ENCODE measurements around the gene ZNF516.

Gene ZNF516

GRCh38 chr18:76420898-76421684, 74.0 kb downstream of the ZNF516 start:
- TF ChIP-seq RAD21 (IDR thresholded peaks at IDR 0.05; ENCODE audit: low read depth) = no peak
- no peak for TF ChIP-seq EP300 (IDR thresholded peaks at IDR 0.05; ENCODE audit: borderline replicate concordance)
- no peak for TF ChIP-seq TAF1 (IDR thresholded peaks at IDR 0.05; ENCODE audit: low read depth)
- no peak for TF ChIP-seq TEAD4 (IDR thresholded peaks at IDR 0.05)
- no peak for TF ChIP-seq FOXM1 (IDR thresholded peaks at IDR 0.05; ENCODE audit: borderline replicate concordance, low read depth)
- no peak for TF ChIP-seq EGR1 (IDR thresholded peaks at IDR 0.05)
- TF ChIP-seq YY1 (IDR thresholded peaks at IDR 0.05; ENCODE audit: low read depth) = no peak
- TF ChIP-seq, protein P1, sequence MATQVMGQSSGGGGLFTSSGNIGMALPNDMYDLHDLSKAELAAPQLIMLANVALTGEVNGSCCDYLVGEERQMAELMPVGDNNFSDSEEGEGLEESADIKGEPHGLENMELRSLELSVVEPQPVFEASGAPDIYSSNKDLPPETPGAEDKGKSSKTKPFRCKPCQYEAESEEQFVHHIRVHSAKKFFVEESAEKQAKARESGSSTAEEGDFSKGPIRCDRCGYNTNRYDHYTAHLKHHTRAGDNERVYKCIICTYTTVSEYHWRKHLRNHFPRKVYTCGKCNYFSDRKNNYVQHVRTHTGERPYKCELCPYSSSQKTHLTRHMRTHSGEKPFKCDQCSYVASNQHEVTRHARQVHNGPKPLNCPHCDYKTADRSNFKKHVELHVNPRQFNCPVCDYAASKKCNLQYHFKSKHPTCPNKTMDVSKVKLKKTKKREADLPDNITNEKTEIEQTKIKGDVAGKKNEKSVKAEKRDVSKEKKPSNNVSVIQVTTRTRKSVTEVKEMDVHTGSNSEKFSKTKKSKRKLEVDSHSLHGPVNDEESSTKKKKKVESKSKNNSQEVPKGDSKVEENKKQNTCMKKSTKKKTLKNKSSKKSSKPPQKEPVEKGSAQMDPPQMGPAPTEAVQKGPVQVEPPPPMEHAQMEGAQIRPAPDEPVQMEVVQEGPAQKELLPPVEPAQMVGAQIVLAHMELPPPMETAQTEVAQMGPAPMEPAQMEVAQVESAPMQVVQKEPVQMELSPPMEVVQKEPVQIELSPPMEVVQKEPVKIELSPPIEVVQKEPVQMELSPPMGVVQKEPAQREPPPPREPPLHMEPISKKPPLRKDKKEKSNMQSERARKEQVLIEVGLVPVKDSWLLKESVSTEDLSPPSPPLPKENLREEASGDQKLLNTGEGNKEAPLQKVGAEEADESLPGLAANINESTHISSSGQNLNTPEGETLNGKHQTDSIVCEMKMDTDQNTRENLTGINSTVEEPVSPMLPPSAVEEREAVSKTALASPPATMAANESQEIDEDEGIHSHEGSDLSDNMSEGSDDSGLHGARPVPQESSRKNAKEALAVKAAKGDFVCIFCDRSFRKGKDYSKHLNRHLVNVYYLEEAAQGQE (IDR thresholded peaks at IDR 0.05; ENCODE audit: low read depth) = no peak
- no peak for TF ChIP-seq CREB1 (IDR thresholded peaks at IDR 0.05; ENCODE audit: low read depth)
- TF ChIP-seq, protein P2, sequence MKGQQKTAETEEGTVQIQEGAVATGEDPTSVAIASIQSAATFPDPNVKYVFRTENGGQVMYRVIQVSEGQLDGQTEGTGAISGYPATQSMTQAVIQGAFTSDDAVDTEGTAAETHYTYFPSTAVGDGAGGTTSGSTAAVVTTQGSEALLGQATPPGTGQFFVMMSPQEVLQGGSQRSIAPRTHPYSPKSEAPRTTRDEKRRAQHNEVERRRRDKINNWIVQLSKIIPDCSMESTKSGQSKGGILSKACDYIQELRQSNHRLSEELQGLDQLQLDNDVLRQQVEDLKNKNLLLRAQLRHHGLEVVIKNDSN (IDR thresholded peaks at IDR 0.05) = no peak
- TF ChIP-seq ZBTB7A (IDR thresholded peaks at IDR 0.05; ENCODE audit: low read depth) = no peak
- TF ChIP-seq NFIC (IDR thresholded peaks at IDR 0.05) = no peak
- no peak for TF ChIP-seq TCF12 (IDR thresholded peaks at IDR 0.05; ENCODE audit: low read depth)
- no peak for TF ChIP-seq MAX (IDR thresholded peaks at IDR 0.05)
- no peak for TF ChIP-seq CEBPB (IDR thresholded peaks at IDR 0.05)

DNA sequence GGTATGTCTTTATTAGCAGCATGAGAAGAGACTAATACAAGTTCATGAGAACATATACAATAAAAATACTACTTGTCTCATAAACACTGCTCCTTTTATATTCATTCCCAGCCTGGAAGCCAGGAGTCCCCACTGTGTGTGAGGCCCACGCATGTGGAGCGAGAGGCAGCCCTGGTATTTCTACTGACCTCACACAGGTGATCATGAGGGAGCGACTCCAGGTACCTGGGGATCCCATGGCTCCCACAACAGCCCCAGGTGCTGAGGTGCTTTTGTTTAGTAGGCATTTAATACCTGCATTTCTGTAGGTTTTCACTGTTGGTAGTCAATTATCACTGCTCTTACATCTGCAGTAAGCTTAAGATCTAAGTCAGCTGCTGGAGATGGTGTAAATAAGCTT, 75.2 kb downstream of the ZNF516 start:
- TF ChIP-seq MAX (IDR thresholded peaks at IDR 0.05) = no peak
- no peak for TF ChIP-seq EP300 (IDR thresholded peaks at IDR 0.05; ENCODE audit: borderline replicate concordance)
- TF ChIP-seq TCF12 (IDR thresholded peaks at IDR 0.05; ENCODE audit: low read depth) = no peak
- TF ChIP-seq, protein P2 (IDR thresholded peaks at IDR 0.05) = no peak
- no peak for TF ChIP-seq RAD21 (IDR thresholded peaks at IDR 0.05; ENCODE audit: low read depth)
- TF ChIP-seq NFIC (IDR thresholded peaks at IDR 0.05) = no peak
- TF ChIP-seq ZBTB7A (IDR thresholded peaks at IDR 0.05; ENCODE audit: low read depth) = no peak
- no peak for TF ChIP-seq TEAD4 (IDR thresholded peaks at IDR 0.05)

- TF ChIP-seq RAD21 (IDR thresholded peaks at IDR 0.05; ENCODE audit: low read depth) (no peak), FOXM1 (IDR thresholded peaks at IDR 0.05; ENCODE audit: borderline replicate concordance, low read depth) (no peak), TAF1 (IDR thresholded peaks at IDR 0.05; ENCODE audit: low read depth) (no peak), ZBTB7A (IDR thresholded peaks at IDR 0.05; ENCODE audit: low read depth) (no peak), EGR1 (IDR thresholded peaks at IDR 0.05) (no peak), CEBPB (IDR thresholded peaks at IDR 0.05) (no peak), MAX (IDR thresholded peaks at IDR 0.05) (no peak), EP300 (IDR thresholded peaks at IDR 0.05; ENCODE audit: borderline replicate concordance) (no peak), YY1 (IDR thresholded peaks at IDR 0.05; ENCODE audit: low read depth) (no peak), CREB1 (IDR thresholded peaks at IDR 0.05; ENCODE audit: low read depth) (no peak), NFIC (IDR thresholded peaks at IDR 0.05) (no peak), TCF12 (IDR thresholded peaks at IDR 0.05; ENCODE audit: low read depth) (no peak), TEAD4 (IDR thresholded peaks at IDR 0.05) (no peak)
- TF ChIP-seq, protein P2 (IDR thresholded peaks at IDR 0.05) = no peak
- TF ChIP-seq, protein P1 (IDR thresholded peaks at IDR 0.05; ENCODE audit: low read depth) = no peak
These were observed 78.1 kb downstream of the ZNF516 start for GRCh38 chr18:76416911-76417310.

GRCh38 chr18:76414936-76415621, 80.0 kb downstream of the ZNF516 start:
- TF ChIP-seq RAD21 (IDR thresholded peaks at IDR 0.05; ENCODE audit: low read depth) = no peak
